ENCODE measurements around the gene RHOH.
"Not testable (repeated sequence)": the region's sequence is repeated elsewhere in the genome, so short reads cannot be mapped to it uniquely, and the experiment has no call there.

DNA sequence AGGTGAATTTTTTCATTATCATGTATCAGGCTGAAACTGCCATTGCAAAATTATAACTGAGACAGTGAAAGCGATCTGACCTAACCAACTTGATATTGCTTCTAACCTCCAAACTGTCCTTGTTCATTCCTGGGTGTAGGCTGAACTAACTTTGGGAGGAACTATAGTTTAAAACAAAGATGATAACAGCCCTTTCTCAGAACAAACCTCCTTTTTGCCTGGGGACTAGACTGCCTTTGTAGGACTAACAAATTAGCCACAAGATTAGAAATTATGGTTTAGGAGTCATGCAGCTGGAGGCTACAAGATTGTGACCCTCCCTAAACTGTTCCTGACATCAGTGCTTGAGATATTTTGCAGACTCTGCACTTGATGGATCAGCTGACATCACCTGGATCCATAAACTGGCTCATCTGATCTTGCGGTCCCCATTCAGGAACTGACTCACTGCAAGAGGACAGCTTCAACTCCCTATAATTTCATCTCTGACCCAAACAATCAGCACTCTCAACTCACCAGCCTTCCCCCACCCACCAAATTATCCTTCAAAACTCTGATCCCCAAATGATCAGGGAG lies 93.9 kb downstream of the RHOH start:
- TF ChIP-seq CTCF (IDR thresholded peaks at IDR 0.05; ENCODE audit: low read depth, low read length, poor library complexity, severe bottlenecking); EZH2phosphoT487 (IDR thresholded peaks at IDR 0.05; ENCODE audit: borderline replicate concordance, low read length): not testable (repeated sequence)

Data from DOHH2 (cell line).